ENCODE measurements around the gene EVPL. TPM values are rescaled to one million over a fixed set of nuclear protein-coding genes. Genes with fewer than 3 reads are reported as not detected.

The EVPL gene
- total and polyA plus RNA-seq, 4 donors, result 0.17 to 0.90 (median 0.55) TPM

- H3K4me1 ChIP-seq (ENCODE audit: control insufficient read depth, insufficient read depth, low read length), result no peaks in the 10 kb centered on the region
- H3K36me3 ChIP-seq (ENCODE audit: control insufficient read depth, insufficient read depth, low read length), result peaks cover 3% of the 10 kb centered on the region
- no peak for DNase-seq (ENCODE audit: low read depth in 4 of 6, low spot score in 6 of 6)
- no peaks in the 10 kb centered on the region for H3K27me3 ChIP-seq (ENCODE audit: control insufficient read depth, insufficient read depth, low read length)
- H3K27ac ChIP-seq (ENCODE audit: low read depth, low read length), result no peak overlapping the region
- WGBS (ENCODE audit: insufficient coverage), result 84% methylated on average over 24 of the region's 24 CpGs
- no peak overlapping the region for H3K4me3 ChIP-seq (ENCODE audit: low read depth, low read length)
- no peaks in the 10 kb centered on the region for H3K9me3 ChIP-seq (ENCODE audit: control insufficient read depth, insufficient read depth, low read length)
Observed at GRCh38 chr17:76022285-76022684, 4.8 kb downstream of the EVPL start.

- WGBS (ENCODE audit: insufficient coverage), result 100% methylated on average over 1 of the region's 6 CpGs
- H3K27ac ChIP-seq (ENCODE audit: low read depth, low read length), result no peak overlapping the region
- H3K9me3 ChIP-seq (ENCODE audit: control insufficient read depth, insufficient read depth, low read length), result no peaks in the 10 kb centered on the region
- H3K4me1 ChIP-seq (ENCODE audit: control insufficient read depth, insufficient read depth, low read length), result no peaks in the 10 kb centered on the region
- H3K4me3 ChIP-seq (ENCODE audit: low read depth, low read length), result no peak overlapping the region
- peaks cover 3% of the 10 kb centered on the region for H3K36me3 ChIP-seq (ENCODE audit: control insufficient read depth, insufficient read depth, low read length)
- no peak for DNase-seq (ENCODE audit: low read depth in 4 of 6, low spot score in 6 of 6)
- no peaks in the 10 kb centered on the region for H3K27me3 ChIP-seq (ENCODE audit: control insufficient read depth, insufficient read depth, low read length)
Observed at GRCh38 chr17:76019833-76020467, 7.2 kb downstream of the EVPL start.

GRCh38 chr17:76018801-76019200 lies 8.3 kb downstream of the EVPL start:
- Histone ChIP-seq H3K27ac (ENCODE audit: low read depth, low read length) (no peak overlapping the region), H3K27me3 (ENCODE audit: control insufficient read depth, insufficient read depth, low read length) (no peaks in the 10 kb centered on the region), H3K4me1 (ENCODE audit: control insufficient read depth, insufficient read depth, low read length) (peaks cover 10% of the 10 kb centered on the region), H3K4me3 (ENCODE audit: low read depth, low read length) (no peak overlapping the region), H3K36me3 (ENCODE audit: control insufficient read depth, insufficient read depth, low read length) (peaks cover 3% of the 10 kb centered on the region), H3K9me3 (ENCODE audit: control insufficient read depth, insufficient read depth, low read length) (no peaks in the 10 kb centered on the region)
- 80% methylated on average over 12 of the region's 13 CpGs for WGBS (ENCODE audit: insufficient coverage)
- no peak for DNase-seq (ENCODE audit: low read depth in 4 of 6, low spot score in 6 of 6)

- H3K9me3 ChIP-seq (ENCODE audit: control insufficient read depth, insufficient read depth, low read length), result no peaks in the 10 kb centered on the region
- no peak overlapping the region for H3K27ac ChIP-seq (ENCODE audit: low read depth, low read length)
- WGBS (ENCODE audit: insufficient coverage), result 78% methylated on average over 10 of the region's 11 CpGs
Observed at GRCh38 chr17:76018340-76018680, 8.8 kb downstream of the EVPL start.

GRCh38 chr17:76017481-76018339 lies 9.4 kb downstream of the EVPL start:
- Histone ChIP-seq H3K4me1 (ENCODE audit: control insufficient read depth, insufficient read depth, low read length) (peaks cover 10% of the 10 kb centered on the region), H3K4me3 (ENCODE audit: low read depth, low read length) (no peak overlapping the region), H3K27ac (ENCODE audit: low read depth, low read length) (no peak overlapping the region), H3K9me3 (ENCODE audit: control insufficient read depth, insufficient read depth, low read length) (no peaks in the 10 kb centered on the region), H3K27me3 (ENCODE audit: control insufficient read depth, insufficient read depth, low read length) (no peaks in the 10 kb centered on the region), H3K36me3 (ENCODE audit: control insufficient read depth, insufficient read depth, low read length) (peaks cover 3% of the 10 kb centered on the region)
- DNase-seq (ENCODE audit: low read depth in 4 of 6, low spot score in 6 of 6), result no peak
- 86% methylated on average over 19 of the region's 21 CpGs for WGBS (ENCODE audit: insufficient coverage)

More at GRCh38 chr17:76018340-76018680, 8.8 kb downstream of the EVPL start:
- Histone ChIP-seq H3K4me1 (ENCODE audit: control insufficient read depth, insufficient read depth, low read length) (peaks cover 10% of the 10 kb centered on the region), H3K27me3 (ENCODE audit: control insufficient read depth, insufficient read depth, low read length) (no peaks in the 10 kb centered on the region), H3K4me3 (ENCODE audit: low read depth, low read length) (no peak overlapping the region), H3K36me3 (ENCODE audit: control insufficient read depth, insufficient read depth, low read length) (peaks cover 3% of the 10 kb centered on the region)
- no peak for DNase-seq (ENCODE audit: low read depth in 4 of 6, low spot score in 6 of 6)

GRCh38 chr17:76014925-76015261 lies 12.2 kb downstream of the EVPL start:
- no peak overlapping the region for H3K27ac ChIP-seq (ENCODE audit: low read depth, low read length)
- H3K4me1 ChIP-seq (ENCODE audit: control insufficient read depth, insufficient read depth, low read length), result peaks cover 10% of the 10 kb centered on the region
- H3K27me3 ChIP-seq (ENCODE audit: control insufficient read depth, insufficient read depth, low read length), result no peaks in the 10 kb centered on the region
- no peak overlapping the region for H3K4me3 ChIP-seq (ENCODE audit: low read depth, low read length)
- no peaks in the 10 kb centered on the region for H3K9me3 ChIP-seq (ENCODE audit: control insufficient read depth, insufficient read depth, low read length)
- 83% methylated on average over 26 of the region's 26 CpGs for WGBS (ENCODE audit: insufficient coverage)
- DNase-seq (ENCODE audit: low read depth in 4 of 6, low spot score in 6 of 6), result no peak
- peaks cover 5% of the 10 kb centered on the region for H3K36me3 ChIP-seq (ENCODE audit: control insufficient read depth, insufficient read depth, low read length)

GRCh38 chr17:76014100-76014924 lies 12.8 kb downstream of the EVPL start:
- Histone ChIP-seq H3K27me3 (ENCODE audit: control insufficient read depth, insufficient read depth, low read length) (no peaks in the 10 kb centered on the region), H3K4me3 (ENCODE audit: low read depth, low read length) (no peak overlapping the region), H3K36me3 (ENCODE audit: control insufficient read depth, insufficient read depth, low read length) (peaks cover 8% of the 10 kb centered on the region), H3K4me1 (ENCODE audit: control insufficient read depth, insufficient read depth, low read length) (peaks cover 10% of the 10 kb centered on the region), H3K27ac (ENCODE audit: low read depth, low read length) (no peak overlapping the region), H3K9me3 (ENCODE audit: control insufficient read depth, insufficient read depth, low read length) (no peaks in the 10 kb centered on the region)
- WGBS (ENCODE audit: insufficient coverage), result 30% methylated on average over 19 of the region's 19 CpGs
- peak in 2 of 6 donors; percentile 79 to 81 for DNase-seq (ENCODE audit: low read depth in 4 of 6, low spot score in 6 of 6)

GRCh38 chr17:76013377-76013932 lies 13.7 kb downstream of the EVPL start:
- WGBS (ENCODE audit: insufficient coverage), result 88% methylated on average over 15 of the region's 15 CpGs
- Histone ChIP-seq H3K4me3 (ENCODE audit: low read depth, low read length) (no peak overlapping the region), H3K27me3 (ENCODE audit: control insufficient read depth, insufficient read depth, low read length) (no peaks in the 10 kb centered on the region), H3K36me3 (ENCODE audit: control insufficient read depth, insufficient read depth, low read length) (peaks cover 16% of the 10 kb centered on the region), H3K4me1 (ENCODE audit: control insufficient read depth, insufficient read depth, low read length) (peaks cover 10% of the 10 kb centered on the region), H3K9me3 (ENCODE audit: control insufficient read depth, insufficient read depth, low read length) (no peaks in the 10 kb centered on the region), H3K27ac (ENCODE audit: low read depth, low read length) (no peak overlapping the region)
- no peak for DNase-seq (ENCODE audit: low read depth in 4 of 6, low spot score in 6 of 6)

- Histone ChIP-seq H3K36me3 (ENCODE audit: control insufficient read depth, insufficient read depth, low read length) (peaks cover 26% of the 10 kb centered on the region), H3K4me1 (ENCODE audit: control insufficient read depth, insufficient read depth, low read length) (peaks cover 10% of the 10 kb centered on the region), H3K4me3 (ENCODE audit: low read depth, low read length) (no peak overlapping the region), H3K27me3 (ENCODE audit: control insufficient read depth, insufficient read depth, low read length) (no peaks in the 10 kb centered on the region), H3K9me3 (ENCODE audit: control insufficient read depth, insufficient read depth, low read length) (no peaks in the 10 kb centered on the region), H3K27ac (ENCODE audit: low read depth, low read length) (no peak overlapping the region)
- 91% methylated on average over 5 of the region's 5 CpGs for WGBS (ENCODE audit: insufficient coverage)
- no peak for DNase-seq (ENCODE audit: low read depth in 4 of 6, low spot score in 6 of 6)
Observed at GRCh38 chr17:76011951-76012350, 15.2 kb downstream of the EVPL start.

Data from spinal cord (tissue), 10 donors.